PFSK-1 (cell line): ENCODE measurements around the gene SAFB.

Source experiments
- FOXP2 ChIP-seq: optimal IDR thresholded peaks from 2 replicates; pipeline ENCODE3; 2011; ENCODE audit warnings: borderline replicate concordance, control low read depth, inconsistent platforms; ENCODE audit not compliant: insufficient read depth; ENCODE audit errors: extremely low read length, extremely low read depth
- POLR2AphosphoS5 ChIP-seq: IDR thresholded peaks from 2 replicates; pipeline ENCODE4 v1.6.1; 2012; ENCODE audit warnings: low read depth, mild to moderate bottlenecking, control low read depth, low read length, moderate library complexity
- REST ChIP-seq, 2 experiments: IDR thresholded peaks; 2 replicates each; pipeline versions ENCODE4 v1.6.1 to v1.8.0; 2011 to 2012; ENCODE audit warnings: low read depth in 2 of 2, low read length in 2 of 2, control low read depth in 1 of 2, inconsistent platforms in 1 of 2, mild to moderate bottlenecking in 1 of 2, moderate library complexity in 1 of 2; ENCODE audit not compliant: insufficient read depth in 1 of 2
- SIN3A ChIP-seq: IDR thresholded peaks from 2 replicates; pipeline ENCODE4 v1.6.1; 2012; ENCODE audit warnings: mild to moderate bottlenecking, low read length, moderate library complexity, borderline replicate concordance; ENCODE audit not compliant: insufficient read depth
- TAF1 ChIP-seq: IDR thresholded peaks from 2 replicates; pipeline ENCODE4 v1.6.1; 2012; ENCODE audit warnings: low read length, control low read depth, borderline replicate concordance; ENCODE audit not compliant: insufficient read depth

DNA sequence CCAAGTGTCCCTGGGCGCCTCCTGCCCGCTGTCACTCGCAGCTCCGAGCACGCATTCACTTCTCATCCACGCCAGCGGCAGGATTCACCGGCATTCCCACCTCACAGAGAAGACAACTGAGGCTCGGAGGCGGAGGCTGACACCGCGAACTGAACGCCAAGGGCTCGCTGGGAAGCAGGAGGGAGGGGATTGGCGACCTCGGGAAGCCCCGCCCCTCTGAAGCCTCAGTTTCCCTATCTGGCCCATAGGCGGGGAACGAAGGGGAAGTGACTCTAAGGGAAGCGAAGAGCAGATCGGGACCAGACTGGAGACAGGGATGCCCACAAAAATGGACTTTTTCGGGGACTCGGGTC, 57.2 kb downstream of the SAFB start:
- no peak for TF ChIP-seq POLR2AphosphoS5
- no peak; the same call in 1 of the 2 replicates for TF ChIP-seq SIN3A
- no peak for TF ChIP-seq REST (IDR thresholded peaks at IDR 0.05; ENCODE audit: insufficient read depth in 1 of 2, low read depth in 2 of 2, low read length in 2 of 2)
- TF ChIP-seq TAF1, result no peak; the same call in 1 of the 2 replicates
- TF ChIP-seq FOXP2, result no peak
